Astrocyte of the spinal cord (primary cell): Measurements from ENCODE around the gene AFDN.

Source experiments
- DNase-seq: peaks from one replicate; pipeline ENCODE4 v3.0.0; 2011; ENCODE audit warnings: low read depth, low spot score
- H3K4me3 ChIP-seq: 2 replicates; pipeline ENCODE4 v1.5.1; 2011; ENCODE audit warnings: low read depth, mild to moderate bottlenecking, low read length, moderate library complexity
- in situ Hi-C: cut with HindIII; loops from 2 replicates; pipeline ENCODE4 v1.10.0; 2017; ENCODE audit warnings: low sequenced_read_pairs
- TF ChIP-seq, protein P1 (sequence below): IDR thresholded peaks from 2 replicates; pipeline ENCODE4 v1.5.1; 2012; ENCODE audit warnings: low read depth, mild to moderate bottlenecking, low read length, inconsistent platforms

Gene AFDN

DNA sequence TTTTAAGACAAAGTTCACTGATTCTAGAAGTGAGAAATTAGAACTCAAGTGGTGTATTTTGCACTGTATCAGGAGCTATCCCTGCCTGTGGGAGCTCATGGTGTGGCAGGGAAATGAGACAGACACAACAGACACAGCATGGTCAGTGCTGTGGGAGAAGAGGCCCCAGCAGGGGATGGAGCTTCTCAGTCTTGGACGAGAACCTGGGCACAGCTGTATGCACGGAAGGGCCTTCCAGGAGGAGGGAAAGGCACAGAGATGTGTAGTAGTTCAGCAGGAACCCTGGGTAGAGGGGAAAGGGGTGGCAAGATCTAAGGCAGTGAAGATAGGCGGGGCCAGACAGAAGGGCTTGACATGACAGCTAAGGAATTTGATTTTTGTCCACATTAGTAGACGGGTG, 122.0 kb downstream of the AFDN start:
- H3K4me3 ChIP-seq = no peak overlapping the region
- in situ Hi-C loops = no loop called here
- TF ChIP-seq, protein P1, sequence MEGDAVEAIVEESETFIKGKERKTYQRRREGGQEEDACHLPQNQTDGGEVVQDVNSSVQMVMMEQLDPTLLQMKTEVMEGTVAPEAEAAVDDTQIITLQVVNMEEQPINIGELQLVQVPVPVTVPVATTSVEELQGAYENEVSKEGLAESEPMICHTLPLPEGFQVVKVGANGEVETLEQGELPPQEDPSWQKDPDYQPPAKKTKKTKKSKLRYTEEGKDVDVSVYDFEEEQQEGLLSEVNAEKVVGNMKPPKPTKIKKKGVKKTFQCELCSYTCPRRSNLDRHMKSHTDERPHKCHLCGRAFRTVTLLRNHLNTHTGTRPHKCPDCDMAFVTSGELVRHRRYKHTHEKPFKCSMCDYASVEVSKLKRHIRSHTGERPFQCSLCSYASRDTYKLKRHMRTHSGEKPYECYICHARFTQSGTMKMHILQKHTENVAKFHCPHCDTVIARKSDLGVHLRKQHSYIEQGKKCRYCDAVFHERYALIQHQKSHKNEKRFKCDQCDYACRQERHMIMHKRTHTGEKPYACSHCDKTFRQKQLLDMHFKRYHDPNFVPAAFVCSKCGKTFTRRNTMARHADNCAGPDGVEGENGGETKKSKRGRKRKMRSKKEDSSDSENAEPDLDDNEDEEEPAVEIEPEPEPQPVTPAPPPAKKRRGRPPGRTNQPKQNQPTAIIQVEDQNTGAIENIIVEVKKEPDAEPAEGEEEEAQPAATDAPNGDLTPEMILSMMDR = no peak
- DNase-seq = peak; percentile 62

- DNase-seq = no peak
- in situ Hi-C loops = no loop called here
- TF ChIP-seq, protein P1 = no peak
- H3K4me3 ChIP-seq = no peak overlapping the region
These were observed 122.5 kb downstream of the AFDN start for GRCh38 chr6:167949121-167949684.

GRCh38 chr6:167951781-167952511, 125.2 kb downstream of the AFDN start:
- DNase-seq = no peak
- TF ChIP-seq, protein P1 = no peak
- in situ Hi-C loops = no loop called here
- H3K4me3 ChIP-seq = no peak overlapping the region

GRCh38 chr6:167952512-167952859, 125.8 kb downstream of the AFDN start:
- no peak overlapping the region for H3K4me3 ChIP-seq
- TF ChIP-seq, protein P1 = no peak
- DNase-seq = no peak
- in situ Hi-C loops = no loop called here

DNA sequence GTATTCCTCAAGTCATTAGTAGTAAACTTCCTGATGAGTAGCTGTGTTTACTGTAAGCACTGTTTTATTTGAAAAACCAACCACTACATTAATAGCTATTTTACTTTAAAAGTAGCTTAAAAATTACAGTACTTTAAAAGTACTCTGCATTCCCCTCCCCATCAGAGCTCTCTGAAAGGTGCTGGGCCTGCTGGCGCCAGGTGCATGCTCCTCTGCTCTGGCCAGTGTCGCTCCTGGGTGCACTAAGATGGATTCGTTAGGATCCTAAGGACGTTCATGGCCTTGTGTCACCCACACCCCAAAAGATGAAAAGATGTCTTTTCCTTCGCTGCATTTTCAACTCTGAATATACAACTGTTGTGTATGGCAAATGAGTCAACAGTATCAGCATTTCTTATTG, 126.8 kb downstream of the AFDN start:
- TF ChIP-seq, protein P1 = no peak
- in situ Hi-C loops = no loop called here
- no peak overlapping the region for H3K4me3 ChIP-seq
- DNase-seq = no peak

DNA sequence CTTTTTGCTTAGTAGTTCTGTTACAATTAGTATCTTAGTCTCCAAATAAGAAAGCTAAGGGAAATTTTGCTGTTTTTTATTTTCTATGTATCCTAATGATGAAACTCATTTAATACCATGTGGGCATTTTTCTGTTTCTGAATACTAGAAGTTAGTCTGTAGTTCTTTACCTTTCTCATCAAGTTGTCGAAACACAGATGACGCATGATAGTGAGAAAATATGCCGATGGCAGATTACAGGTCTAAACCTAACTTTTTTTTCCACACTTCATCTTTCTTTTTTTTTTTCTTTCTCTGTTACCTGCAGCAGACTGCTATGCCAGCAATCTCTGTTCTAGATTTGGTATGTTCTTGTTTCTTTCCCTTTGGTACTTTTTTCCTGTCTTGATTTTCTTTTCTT, 127.4 kb downstream of the AFDN start:
- in situ Hi-C loops = no loop called here
- DNase-seq = no peak
- H3K4me3 ChIP-seq = no peak overlapping the region
- TF ChIP-seq, protein P1 = no peak

DNA sequence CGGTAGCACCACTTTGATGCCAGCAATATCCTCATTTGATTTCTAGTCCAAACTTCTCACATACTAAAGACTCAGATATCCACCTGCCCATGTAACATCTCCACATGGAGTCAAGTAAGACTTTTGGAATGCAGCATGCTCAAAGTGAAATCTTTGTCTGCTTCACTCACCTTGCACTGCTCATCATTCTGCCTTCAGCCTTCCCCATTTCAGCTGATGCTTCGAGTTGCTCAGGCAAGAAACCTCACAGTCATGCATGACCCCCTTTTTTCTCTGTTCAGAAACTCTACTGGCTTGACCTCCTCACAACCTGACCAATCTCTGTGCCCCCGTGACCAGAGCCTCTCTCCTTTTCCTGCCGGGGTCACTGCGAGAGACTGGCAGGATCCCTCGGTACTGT, 129.8 kb downstream of the AFDN start:
- TF ChIP-seq, protein P1 = no peak
- in situ Hi-C loops = no loop called here
- no peak for DNase-seq
- H3K4me3 ChIP-seq = no peak overlapping the region
